ENCODE results near the gene CD48.
"Not testable (repeated sequence)": the region's sequence is repeated elsewhere in the genome, so short reads cannot be mapped to it uniquely, and the experiment has no call there.

CD48 gene

DNA sequence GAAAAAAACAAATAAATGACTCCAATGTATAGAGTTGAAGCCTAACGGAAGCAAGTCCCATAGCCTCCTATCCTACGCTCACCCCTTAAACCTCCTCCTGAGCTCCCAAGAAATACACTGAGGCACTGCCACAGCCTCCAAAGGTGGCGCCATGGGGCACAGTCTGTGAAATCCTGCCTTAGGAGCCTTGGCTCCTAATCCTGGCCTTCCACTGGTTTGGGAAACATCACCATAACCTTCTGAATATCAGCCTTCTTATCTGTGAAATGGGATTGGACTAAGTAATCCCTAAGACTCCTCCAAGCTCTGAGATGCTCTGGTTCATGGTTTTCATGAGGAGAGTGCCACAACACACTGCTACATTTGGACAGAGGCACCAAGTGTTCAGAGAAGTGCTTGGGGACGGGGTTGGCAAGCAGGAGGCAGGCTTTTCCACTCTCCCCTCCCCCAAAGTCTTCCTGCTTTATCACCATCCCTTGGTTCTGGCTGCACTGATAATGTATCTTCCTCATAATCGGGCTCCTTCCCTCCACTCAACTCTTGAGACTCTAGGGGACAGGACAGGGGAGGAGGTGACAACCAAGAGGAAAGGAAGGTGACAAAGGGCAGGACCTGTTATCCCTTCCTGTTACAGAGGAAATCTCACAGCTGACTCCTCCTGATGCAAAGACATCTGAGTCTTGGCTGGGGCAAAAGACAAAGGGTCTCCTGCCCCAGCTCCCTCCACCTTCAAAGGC, 30.2 kb upstream of the CD48 start:
- DNase-seq: no peak

DNA sequence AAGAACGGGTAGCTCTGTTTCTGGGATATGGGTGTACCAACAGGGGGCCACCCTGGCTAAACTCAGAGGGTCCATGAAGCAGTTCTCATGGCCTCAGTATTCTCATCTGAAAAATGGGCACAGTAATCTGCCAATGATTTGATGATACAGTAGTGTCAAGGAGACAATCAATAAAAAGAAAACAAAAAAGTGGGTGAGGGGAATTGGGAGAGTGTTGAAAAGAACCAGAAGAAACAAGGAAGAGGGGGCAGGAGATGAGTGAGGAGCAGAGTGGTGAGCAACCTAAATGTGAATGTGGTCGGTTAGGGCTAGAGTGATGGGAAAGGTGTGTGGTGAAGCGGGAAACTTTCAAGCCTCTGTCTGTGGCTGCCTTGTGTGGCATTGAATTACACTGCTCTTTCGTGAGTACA, 29.5 kb upstream of the CD48 start:
- DNase-seq: no peak

DNA sequence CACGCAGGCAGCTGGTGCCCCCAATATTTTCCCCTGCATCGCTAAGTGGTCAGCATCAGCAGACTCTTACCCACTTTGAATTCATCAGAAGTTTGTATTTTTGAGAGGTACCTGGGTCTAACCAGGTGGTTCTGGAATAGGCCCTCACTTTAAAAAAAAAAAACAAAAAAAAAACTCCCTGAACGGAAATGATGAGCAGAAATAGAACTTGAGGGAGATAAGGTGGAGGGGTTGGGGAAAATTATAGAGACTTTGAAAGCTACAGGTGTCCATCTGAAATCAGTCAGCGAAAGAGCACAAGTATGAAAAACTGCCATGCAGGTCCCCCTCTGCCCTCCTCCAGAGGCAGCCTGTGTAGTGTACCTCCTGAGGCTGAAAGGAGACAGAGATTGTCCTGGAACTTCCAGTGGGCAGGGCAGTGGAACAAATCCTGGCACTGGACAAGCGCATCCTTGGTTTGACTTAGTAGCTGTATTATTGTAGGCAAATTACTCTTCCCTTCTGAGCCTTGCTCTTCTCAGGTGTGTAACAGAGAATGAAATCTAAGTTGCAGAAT, 28.6 kb upstream of the CD48 start:
- DNase-seq: no peak

DNA sequence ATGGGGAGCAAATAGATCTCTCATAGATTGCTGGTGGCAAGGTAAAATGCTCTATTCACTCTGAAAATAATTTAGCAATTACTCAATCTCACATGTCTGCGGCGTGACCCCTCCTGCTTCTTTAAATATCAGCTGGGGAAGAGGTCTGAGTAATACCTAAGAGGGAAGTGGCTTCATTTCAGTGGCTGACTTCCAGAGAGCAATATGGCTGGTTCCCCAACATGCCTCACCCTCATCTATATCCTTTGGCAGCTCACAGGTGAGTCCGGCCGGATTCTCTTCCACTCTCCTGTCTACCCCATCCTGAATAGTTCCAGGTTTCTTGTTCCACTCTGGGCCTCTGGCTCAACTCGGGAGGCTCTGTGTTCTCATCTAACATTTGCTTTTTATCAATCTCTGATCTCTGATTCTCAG, 27.5 kb upstream of the CD48 start, which contains the start of gene SLAMF7:
TSS of gene SLAMF7 (plus strand) at position 150 of the 414 bp plus-strand sequence. CDS start at position 205, 55 bp downstream.
- peak; percentile 14 for DNase-seq

DNA sequence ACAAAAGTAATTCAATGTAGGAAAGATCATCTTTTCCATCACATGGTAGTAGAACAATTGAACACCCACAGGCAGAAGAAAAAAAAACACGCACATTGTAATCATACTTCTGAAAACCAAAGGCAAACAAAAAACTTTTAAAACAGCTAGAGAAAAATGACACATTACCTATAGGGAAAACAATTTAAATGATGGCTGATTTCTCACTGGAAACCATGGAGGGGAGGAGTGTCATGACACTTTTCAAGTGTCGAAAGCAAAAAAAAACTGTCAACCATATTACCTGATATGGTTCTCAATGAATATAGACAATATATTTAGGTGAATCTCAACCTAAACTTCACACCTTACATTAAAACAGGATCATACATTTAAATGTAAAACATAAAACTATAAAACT, 26.6 kb upstream of the CD48 start:
- no peak for DNase-seq

DNA sequence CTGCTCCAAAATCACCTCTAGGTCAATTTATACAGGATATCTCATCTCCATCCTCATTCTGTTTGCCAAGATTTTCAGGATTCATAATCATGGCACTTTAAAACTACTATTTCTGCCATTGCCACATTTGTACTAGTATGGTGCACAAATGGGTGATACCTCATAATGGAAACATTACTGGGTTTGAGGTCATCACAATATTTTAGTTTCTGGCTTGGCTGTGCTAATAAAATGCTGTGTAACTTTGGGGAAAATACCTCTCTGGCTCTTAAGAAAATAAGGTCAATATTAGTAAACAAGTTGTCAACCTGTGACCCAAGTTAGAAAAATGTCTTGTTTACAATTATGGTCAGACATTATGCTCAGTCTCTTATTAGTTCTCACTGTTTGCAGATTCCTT, 22.7 kb upstream of the CD48 start:
- DNase-seq: no peak

DNA sequence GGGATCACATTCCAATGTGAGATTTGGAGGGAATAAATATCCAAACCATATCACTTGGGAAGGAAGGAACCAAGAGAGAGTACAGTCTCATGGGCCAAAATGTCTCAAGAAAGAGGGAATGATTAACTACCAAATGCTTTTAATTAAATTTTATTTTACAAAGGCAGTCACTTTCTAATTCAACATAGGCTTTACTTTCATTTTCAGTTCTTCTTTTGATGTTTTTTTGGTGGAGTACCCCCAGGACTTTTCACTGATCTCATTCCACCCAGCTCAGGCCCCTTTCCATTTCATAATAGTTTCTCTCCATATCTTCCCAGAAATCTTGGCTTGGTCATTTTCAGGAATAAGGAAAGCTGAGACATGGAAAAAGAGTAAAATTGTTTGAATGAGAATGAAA, 22.3 kb upstream of the CD48 start:
- DNase-seq: no peak

DNA sequence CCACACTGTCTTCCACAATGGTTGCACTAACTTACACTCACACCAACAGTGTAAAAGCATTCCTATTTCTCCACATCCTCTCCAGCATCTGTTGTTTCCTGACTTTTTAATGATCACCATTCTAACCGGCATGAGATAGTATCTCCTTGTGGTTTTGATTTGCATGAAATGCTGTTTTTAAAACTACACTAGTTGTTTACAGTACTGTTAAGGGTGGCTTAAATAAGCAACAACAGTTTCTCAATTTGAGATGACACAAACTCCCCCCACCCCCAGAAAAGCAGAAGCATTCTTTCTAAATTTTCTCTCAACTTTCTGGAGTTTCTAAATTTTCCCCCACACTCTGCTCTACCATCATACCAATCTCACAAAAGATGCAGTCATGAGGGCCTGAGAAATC, 20.4 kb upstream of the CD48 start:
- DNase-seq: no peak

DNA sequence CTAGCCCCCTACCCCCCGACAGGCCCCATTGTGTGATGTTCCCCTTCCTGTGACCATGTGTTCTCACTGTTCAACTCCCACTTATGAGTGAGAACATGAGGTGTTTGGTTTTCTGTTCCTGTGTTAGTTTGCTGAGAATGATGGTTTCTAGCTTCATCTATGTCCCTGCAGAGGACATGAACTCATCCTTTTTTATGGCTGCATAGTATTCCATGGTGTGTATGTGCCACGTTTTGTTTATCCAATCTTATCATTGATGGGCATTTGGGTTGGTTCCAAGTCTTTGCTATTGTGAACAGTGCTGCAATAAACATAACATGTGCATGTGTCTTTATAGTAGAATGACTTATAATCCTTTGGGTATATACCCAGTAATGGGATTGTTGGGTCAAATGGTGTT, 19.9 kb upstream of the CD48 start:
- not testable (repeated sequence) for DNase-seq

DNA sequence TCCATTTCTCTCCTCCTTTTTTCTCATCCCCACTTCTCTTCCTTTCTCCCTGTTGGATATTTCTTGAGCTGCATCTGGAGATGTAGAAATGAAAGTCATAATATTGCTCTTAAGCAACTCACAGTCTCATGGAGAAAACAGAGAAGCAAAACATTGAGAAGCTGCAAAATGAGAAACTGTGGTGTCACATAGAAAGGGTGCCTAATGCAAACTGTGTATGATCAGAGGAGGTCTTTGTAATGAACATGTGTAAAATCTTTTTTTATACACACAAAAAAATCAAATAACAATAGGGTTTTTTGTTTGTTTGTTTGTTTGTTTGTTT, 15.7 kb upstream of the CD48 start:
- DNase-seq: no peak

DNA sequence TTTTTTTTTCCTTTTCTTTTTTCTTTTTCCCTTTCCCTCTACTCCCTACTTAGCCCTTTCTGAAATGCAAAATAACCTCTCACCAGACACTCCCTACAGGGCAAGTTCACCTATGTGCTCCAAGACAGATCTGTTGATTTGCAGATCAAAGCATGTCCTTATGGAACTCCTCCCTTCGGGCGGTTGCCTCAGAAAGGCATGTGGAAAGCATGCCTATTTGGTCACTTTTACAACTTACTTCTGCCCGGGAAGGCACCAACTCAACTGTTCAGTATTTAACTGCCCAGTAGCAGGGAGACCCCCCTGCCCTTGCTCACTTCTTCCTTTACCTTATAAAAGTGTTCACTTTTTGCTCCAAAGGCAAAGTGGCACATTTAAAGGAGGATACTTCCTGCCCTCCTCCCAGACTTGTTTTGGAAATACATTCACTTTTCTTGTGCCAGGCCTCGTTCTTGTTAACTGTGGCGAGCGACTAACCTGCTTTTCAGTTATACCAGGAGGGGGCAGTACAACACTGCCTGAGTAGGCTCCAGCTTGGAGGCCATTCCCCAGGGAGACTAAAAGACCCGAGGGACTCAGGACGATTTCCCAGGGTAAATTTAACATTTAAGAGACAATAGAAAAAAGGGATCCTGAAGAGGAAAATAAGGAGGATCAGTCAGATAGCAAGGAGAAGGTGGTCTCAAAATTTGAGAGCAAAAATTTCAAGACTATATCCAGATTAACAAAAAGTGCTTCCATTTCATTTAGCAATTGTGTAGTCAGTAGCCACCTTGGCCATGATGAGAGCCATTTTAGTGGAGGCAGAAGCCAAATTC, 15.1 kb upstream of the CD48 start:
- peak; percentile 66 for DNase-seq

DNA sequence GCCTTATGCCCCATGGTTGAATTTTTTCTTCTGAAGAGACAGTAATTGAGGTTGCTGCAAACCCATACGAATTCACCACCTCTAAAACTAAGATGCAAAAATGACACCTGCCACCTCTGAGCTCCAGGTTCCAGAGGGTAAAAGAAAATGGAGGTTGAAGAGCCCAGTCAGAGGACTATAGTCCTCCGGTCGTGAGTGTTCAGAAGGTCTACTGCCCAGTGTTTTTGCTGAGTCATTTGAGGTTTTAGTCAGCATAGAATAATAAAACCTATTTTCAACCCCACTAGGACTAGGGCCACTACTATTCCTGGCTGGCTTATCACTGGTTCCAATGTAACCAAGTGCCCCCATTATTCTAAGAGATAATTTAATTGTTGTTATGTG, 14.5 kb upstream of the CD48 start:
- no peak for DNase-seq

DNA sequence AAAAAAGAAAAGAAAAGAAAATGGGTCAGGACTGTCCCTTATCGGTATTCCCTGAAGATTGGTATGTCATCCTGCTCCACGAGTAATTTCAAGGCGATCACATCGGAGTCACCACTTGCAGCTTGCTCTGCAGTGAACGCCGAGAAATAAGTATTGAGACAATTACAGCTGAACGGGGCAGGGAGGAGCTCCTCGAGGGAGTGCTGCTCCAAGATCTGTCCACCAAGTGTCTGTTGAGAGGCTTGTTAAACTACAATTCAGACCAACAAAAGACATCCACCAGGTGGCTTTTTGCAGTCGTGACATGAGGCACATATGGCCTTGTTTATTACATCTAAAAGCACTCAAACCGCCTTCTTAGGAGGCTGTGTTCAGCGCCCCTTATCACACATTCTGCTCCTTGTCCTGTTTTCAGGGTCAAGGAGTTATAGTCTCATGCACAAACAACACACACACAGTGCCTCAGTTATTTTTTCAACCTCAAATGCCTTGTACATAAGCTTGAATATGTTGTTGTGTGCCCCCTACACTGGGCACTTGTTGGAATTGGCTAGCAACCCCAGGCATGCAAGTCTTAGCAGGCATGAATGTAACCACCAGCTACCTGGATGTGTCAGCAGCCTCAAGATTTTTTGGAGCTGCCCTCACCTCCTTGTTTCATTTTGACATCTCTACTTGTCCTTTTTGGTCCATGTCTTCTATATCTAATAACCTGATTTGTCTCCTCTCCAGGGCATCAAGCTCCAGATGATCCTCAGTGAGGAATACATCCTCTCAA, 13.0 kb upstream of the CD48 start:
- no peak for DNase-seq

DNA sequence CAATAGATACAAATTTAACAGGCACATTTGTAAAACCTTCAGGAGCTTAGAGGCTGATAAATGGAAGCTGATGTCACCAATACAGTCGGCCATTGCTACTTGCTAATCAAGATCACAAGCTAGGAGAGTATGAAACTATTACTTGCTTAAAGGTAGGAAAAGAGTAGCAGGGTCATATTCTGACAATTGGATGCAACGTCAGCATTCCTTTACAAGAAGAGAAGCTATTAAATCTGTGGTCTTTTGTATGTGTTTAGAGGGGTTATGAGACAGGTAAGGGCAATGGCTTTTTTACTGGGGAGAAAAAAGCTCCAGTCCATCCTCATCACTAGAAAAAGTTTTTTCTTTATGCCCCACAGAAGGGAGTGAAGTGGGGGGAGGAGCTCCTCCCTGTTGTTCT, 11.7 kb upstream of the CD48 start:
- no peak for DNase-seq

DNA sequence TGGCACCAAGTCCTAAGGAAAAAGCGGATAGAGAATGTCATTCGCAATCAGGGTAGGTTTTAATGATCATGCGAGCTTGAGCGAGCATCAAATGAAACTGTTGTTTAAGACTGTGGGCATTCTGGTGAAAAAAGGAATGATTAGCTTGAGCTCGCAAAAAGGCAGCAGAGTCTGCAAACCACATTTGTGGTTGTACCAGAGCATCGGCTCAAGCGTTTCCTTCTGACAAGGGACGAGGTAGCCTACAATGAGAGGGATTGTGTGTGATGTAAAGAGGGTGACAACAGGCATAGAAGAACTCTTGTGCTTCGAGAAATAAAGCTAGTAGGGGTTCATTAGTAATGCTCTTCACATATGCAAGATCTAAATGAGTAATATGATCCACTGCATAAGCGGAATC, 11.1 kb upstream of the CD48 start:
- no peak for DNase-seq

DNA sequence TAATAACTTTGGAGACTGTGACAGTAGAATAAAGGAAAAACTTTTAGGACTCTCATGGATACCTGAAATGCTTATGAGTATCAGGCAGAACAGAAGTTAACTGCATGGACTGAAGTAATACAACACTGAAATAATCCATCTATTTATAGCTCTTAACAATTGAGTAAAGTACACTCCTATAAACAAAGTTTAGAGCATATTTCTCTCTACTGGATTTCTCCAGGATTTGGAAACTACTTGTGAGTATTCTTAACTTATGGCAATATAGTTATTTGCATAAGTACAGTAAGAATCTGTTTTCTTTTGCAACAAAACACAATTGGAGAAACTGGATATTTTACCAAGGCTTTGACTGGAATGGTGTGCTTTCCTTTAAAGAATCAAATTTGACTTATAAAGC, 9.9 kb upstream of the CD48 start:
- no peak for DNase-seq

DNA sequence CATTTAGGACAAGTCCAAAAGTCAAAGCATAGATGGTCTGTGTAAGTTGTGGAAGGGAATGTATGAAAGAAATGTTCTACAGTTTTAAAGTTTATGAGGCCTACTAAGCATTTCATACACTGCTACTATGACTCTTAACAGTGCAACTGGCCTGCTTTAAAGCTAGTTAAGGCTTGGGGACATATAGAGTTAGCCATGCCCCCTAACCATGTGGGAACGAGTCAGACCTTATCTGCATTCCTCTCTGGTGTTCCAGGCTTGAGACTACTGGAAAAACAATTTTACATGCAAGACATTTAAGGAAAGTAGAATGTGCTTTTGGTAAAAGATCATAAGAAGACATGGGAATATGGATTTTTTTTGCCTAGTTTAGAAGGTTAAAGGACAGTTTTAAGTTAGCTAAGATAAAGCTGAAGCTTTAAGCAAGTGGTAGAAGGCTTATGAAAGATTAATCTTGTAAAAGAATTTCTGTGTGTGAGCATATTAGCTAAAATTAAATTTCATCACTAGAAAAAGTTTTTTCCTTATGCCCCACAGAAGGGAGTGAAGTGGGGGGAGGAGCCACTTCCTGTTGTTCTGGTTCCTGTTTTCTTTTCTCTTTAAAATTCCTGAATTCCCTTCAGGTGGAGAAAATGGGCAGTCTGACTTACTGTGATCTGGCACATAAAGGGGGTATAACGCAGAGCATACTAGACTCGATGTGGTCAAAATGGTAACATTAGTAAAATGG, 8.9 kb upstream of the CD48 start:
- DNase-seq: no peak

DNA sequence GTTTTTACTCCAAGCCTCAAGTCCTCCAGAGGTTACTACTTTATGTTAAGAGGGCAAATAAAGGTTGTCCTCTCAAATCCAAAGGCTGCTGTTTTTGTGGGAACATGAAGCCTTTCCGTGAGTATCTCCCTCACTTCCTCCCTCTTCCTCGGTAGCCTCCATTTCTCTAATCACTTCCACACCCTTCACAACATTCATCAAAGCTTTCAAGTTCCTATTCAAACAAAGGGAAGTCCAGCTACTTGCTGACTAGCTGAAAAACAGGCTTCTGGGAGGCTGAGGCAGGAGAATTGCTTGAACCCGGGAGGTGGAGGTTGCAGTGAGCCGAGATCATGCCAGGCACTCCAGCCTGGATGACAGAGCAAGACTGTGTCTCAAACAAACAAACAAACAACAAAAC, 6.6 kb upstream of the CD48 start:
- no peak for DNase-seq

DNA sequence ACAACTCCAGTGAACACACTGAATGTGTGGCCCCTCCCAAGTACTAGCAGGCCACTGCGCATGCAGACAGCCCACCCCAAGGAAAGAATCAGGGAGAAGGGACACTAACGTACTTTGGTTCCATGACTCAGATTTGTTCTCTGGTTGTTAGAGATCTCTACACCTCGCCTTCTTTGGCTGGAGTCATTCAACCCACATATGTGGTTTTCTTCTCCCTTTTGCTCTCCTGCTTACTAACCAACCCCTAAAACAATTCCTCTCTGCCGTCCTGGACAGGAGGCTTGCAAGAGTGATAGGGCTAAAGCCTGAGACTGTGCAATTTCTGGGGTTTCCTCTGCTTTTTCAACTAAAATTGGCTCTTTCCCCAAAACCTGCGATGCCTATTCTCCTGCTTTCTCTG, 5.7 kb upstream of the CD48 start:
- DNase-seq: no peak

DNA sequence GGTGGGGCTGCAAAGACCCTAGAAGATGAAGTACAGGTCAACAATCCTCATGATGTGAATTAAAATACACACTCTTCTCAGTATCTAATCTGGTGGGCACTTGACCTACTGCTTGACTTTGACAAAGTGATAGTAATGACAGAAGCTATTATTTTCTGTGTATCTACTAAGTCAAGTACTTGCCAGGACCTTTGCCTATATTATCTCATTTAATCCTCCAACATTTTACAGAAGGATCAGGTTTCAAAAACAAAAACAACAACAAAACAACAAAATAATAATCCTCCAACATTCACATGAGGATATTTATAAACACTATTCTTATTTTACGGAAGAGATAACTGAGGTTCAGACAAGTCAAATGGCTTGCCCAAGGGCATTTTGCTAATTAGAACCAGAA, 4.4 kb upstream of the CD48 start:
- no peak for DNase-seq

DNA sequence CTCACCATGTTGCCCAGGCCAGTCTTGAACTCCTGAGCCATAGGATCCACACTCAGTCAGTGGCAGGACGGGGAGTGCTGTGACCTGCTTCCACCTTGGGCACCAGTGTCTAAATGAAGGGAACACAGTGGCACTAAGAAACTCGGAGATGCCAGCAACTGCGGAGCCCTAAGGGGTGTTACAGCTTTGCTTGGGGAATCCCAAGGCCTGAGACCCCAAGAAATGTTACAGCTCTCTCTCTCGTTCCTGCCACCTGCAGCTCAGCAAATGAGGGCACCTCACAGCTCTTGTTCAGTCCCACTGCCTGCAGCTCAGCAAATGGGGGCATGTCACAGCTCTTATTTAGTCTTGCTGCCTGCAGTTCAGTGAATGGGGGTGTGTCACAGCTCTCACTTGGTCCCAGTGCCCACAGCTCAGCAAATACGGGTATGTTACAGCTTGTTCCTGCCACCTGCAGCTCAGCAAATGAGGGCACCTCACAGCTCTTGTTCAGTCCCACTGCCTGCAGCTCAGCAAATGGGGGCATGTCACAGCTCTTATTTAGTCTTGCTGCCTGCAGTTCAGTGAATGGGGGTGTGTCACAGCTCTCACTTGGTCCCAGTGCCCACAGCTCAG, 2.5 kb upstream of the CD48 start:
- not testable (repeated sequence) for DNase-seq

DNA sequence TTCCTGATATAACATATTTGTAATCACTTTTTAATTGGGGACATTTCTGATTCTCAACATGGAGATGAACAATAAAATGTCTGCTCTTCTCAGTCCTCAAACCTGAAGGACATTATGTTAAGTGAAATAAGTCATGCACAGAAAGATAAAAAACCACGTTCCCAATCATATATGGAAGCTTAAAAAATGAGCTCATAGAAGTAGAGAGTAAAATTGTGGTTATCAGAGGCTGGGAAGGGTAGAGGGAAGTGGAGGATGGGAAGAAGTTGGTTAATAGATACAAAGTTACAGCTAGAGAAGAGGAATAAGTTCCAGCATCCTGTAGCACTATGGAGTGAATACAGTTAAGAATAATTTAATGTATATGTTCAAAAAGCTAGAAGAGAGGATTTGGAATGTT, 1.5 kb upstream of the CD48 start:
- DNase-seq: no peak

Measured in HCEC 1CT (cell line).